ENCODE measurements around the gene SEMA4D.
A peak's percentile ranks its signal among the peaks of the same experiment; 100 is the strongest.

The SEMA4D gene

GRCh38 chr9:89430995-89431394 is 66.9 kb downstream of the SEMA4D start:
- DNase-seq (ENCODE audit: low spot score) = no peak

- DNase-seq (ENCODE audit: low spot score) = peak; percentile 64
Observed at GRCh38 chr9:89428901-89429890, 68.7 kb downstream of the SEMA4D start.

DNA sequence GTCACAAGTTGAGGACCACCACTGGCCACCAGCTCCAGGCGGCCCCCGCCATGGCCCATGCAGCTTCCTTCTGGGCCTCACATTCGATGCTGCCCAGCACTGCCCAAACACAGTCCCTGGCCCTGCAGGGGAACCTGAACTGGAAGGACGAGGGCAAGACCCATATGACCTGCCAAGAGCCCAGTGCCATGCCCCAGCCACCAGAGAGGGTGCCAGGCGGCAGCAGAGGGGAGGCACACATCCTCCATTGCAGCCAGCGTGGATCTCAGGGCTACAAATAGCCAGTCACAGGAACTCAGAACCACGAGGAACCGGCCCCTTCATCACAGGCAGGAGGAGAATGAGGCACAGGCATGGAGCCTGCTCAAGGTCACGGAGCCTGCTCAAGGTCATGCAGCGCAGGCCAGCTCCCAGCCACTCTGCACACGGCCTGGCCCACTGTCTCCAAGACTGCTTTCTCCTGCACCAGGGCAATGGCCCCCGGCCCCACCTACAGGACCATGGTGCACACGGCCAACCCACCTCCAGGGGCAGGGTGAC is 69.6 kb downstream of the SEMA4D start:
- no peak for DNase-seq (ENCODE audit: low spot score)

DNA sequence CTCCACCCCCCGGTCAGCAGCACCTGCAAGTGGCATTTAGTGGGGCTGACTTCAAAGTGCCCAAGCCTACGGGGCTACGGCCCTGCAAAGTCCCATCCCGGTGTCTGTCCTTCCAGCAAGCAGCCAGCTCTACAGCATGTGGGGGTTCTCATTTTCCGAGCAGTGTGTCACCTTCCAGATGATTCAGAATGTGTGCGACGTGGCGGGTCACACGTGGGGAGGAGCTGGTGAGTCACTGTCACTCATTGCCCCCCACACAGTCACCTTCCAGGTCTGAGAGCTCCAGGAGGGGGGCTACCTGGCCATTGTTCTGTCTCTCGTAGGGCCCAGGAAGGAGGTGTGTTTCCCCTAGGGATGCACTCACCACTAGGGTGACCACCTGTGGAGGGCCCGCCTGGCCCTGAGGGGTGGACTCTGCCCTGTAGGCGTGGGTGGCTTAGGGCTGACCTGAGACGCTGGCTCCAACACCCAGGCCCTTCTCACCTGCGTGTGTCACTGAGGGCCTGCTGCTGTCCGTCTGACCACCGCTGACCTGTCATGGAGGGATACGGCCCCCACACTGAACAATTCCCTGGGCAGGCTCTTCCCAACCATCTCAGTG is 70.2 kb downstream of the SEMA4D start:
- peak; percentile 55 for DNase-seq (ENCODE audit: low spot score)

GRCh38 chr9:89426384-89426961 is 71.4 kb downstream of the SEMA4D start:
- no peak for DNase-seq (ENCODE audit: low spot score)

- no peak for DNase-seq (ENCODE audit: low spot score)
Observed at GRCh38 chr9:89425921-89426383, 72.0 kb downstream of the SEMA4D start.

DNA sequence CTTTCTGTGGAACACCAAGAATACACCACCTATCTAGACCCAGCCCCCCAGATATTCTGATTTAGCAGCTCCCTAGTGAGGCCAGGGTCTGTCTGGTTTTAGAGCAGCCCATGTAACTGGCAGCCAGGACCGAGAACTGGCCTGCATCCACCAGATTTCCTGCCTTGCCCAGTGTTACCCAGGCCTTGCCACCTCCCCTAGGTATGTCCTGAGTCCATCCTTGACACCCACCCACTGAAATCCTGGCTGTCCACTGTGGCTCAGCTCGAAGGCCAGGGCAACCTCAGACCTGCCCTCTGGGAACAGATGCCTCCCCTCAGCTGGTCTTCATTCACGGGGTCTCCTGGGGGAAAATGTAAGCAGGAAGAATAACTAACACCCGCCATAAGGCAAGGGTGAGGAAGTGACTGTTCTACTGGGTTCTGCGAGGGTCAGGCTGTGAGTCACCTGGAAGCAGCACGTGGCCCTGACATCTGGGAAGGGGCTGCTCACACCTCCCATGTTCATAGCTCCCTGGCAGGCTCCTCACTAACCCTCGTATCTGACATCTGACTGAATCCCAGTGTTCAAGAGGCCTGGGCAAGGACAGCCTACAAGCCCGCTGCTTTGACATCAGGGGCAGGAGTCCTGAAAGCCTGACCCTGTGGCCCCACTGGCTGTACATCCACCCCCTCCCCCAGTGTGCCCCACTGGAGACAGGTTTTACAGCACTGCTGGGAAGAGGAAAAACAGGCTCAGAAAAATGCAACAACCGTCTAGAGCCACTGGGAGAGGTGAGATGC is 72.7 kb downstream of the SEMA4D start:
- no peak for DNase-seq (ENCODE audit: low spot score)

- no peak for DNase-seq (ENCODE audit: low spot score)
Observed at GRCh38 chr9:89422151-89422975, 75.5 kb downstream of the SEMA4D start.

DNA sequence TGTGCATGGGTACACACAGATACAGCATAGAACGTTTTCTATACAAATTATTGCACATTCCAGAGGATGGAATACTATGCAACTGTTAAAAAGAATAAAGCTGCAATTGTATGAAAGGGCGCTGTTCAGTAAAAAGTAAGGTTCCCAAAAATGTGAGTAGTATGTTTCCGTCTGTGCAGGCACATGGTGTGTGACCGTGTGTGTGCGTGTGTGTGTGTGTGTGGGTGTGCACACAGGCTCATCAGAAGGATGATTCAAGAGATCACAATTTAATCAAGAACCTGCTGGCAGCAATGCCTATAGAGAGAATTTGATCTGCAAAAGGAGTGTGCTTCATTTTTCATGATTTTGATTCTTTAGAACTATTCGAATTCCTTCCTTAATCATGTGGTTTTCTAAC is 76.3 kb downstream of the SEMA4D start:
- DNase-seq (ENCODE audit: low spot score) = no peak

- DNase-seq (ENCODE audit: low spot score) = no peak
Observed at GRCh38 chr9:89420397-89421178, 77.3 kb downstream of the SEMA4D start.

DNA sequence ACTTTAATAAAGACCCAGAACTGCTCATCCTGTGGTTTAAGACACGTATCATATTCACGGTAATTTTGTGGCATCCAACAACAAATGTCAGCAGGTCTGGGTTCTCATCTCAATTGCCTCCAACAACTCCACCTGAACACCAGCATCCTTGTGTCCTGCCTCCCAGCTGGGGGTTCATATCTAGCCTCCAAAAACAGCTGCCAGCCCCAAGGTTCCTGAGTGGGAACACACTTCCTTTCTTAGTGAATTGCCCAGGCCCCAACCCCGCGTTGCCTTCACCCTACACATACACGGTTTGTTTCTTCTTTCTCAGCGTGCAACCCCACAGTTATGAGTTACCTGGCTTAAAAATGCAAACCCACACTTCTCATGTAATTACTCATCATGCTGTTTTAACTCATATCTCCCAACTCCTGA is 77.9 kb downstream of the SEMA4D start:
- DNase-seq (ENCODE audit: low spot score) = peak; percentile 32

- DNase-seq (ENCODE audit: low spot score) = peak; percentile 77
Observed at GRCh38 chr9:89418882-89419640, 78.9 kb downstream of the SEMA4D start.

GRCh38 chr9:89418474-89418845 is 79.5 kb downstream of the SEMA4D start:
- DNase-seq (ENCODE audit: low spot score) = no peak

- peak; percentile 18 for DNase-seq (ENCODE audit: low spot score)
Observed at GRCh38 chr9:89417832-89418473, 80.0 kb downstream of the SEMA4D start.

GRCh38 chr9:89414670-89415324 is 83.1 kb downstream of the SEMA4D start:
- no peak for DNase-seq (ENCODE audit: low spot score)

DNA sequence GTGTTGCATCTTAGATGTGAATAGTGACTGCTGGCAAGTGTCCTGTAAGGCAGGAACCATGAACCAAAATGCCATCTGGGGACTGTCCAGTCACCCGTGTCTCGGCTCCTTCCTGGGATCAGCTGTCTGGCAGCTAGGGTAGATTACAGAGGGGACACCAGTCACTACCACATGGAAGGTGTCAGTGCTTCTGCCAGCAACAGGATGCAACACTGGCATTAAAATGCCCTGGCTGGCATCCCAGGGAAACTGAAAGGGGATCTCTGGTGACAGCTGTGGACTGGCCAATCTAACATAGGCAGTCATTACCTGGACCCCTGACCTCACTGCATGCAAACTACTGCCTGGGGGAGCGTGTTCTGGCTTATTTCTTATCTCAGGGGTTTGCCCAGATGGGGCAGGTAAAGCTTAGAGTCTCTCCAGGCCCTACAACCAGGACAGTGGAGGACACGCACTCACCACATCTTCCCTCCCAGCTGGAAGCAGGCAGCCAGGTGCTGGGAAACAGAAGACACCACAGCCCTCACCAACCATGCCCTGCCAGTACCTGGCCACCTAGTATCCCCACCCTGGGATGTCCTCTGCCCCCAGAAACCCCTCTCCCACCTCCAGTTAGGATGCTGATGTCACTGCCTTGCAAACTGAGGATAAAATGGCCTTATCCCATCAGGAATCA is 83.8 kb downstream of the SEMA4D start:
- no peak for DNase-seq (ENCODE audit: low spot score)

GRCh38 chr9:89412951-89413350 is 85.0 kb downstream of the SEMA4D start:
- DNase-seq (ENCODE audit: low spot score) = no peak

- no peak for DNase-seq (ENCODE audit: low spot score)
Observed at GRCh38 chr9:89412541-89412940, 85.4 kb downstream of the SEMA4D start.
